HepG2 (cell line): ENCODE results near the gene SLC11A1. TPM values are rescaled to one million over a fixed set of nuclear protein-coding genes. Genes with fewer than 3 reads are reported as not detected.

ENCODE experiments used
- ATAC-seq: fragments of 200-7000 bp; cut with Tn5 transposase; 3 replicates; pipeline ENCODE4 v1.9.1; 2020; ENCODE audit warnings: mild to moderate bottlenecking, moderate library complexity
- BruUV-seq: library from RNA; stranded (reverse); fragments of 400-500 nt; replicated peaks from 2 replicates; lab custom pipeline; 2021; lab: Mats Ljungman, UMichigan
- CTCF ChIA-PET: fragments of 300-600 bp; formaldehyde crosslinking; extraction: SDS; loops from one replicate; lab custom pipeline; 2021; ENCODE audit warnings: low total read pairs, inconsistent platforms, low intra/inter-chr PET ratio; lab: Yijun Ruan, JAX
- POLR2A ChIA-PET: fragments of 350-600 bp; sonication (Branson Sonifier 250); formaldehyde crosslinking; loops from one replicate; lab custom pipeline; 2020; ENCODE audit warnings: antibody characterized with exemption, inconsistent platforms; lab: Yijun Ruan, JAX
- DNase-seq: peaks from one replicate; pipeline ENCODE4 v3.0.0-alpha.2; 2015; ENCODE audit warnings: low spot score
- FAIRE-seq: peaks from 3 replicates; lab custom pipeline; 2011; peaks lifted over from hg19 to GRCh38; lab: Jason Lieb, UNC
- H2AFZ ChIP-seq: one replicate; pipeline ENCODE4 v1.6.1; 2011; ENCODE audit warnings: low read length, inconsistent platforms
- H3K27ac ChIP-seq: fragments of 300-600 bp; 3 replicates; pipeline ENCODE4 v1.8.0; 2011; ENCODE audit warnings: mixed run types, mild to moderate bottlenecking, mixed read lengths, low read length, inconsistent platforms; ENCODE audit not compliant: insufficient read depth; ENCODE audit errors: extremely low read length
- H3K27me3 ChIP-seq, 2 experiments: fragments of 200-600 bp in 1 of 2; 2 replicates in 1 of 2; 3 replicates in 1 of 2; pipeline versions ENCODE4 v1.6.0 to v1.8.0; 2011; ENCODE audit warnings: low read length in 2 of 2, mild to moderate bottlenecking in 2 of 2, moderate library complexity in 2 of 2, inconsistent platforms in 1 of 2; ENCODE audit not compliant: insufficient read depth in 2 of 2, control insufficient read depth in 1 of 2
- H3K36me3 ChIP-seq, 2 experiments: fragments of 200-600 bp in 1 of 2; replicated peaks in 1 of 2; 2 replicates in 1 of 2; 3 replicates in 1 of 2; pipeline versions ENCODE4 v1.5.1 to v1.8.0; 2011; ENCODE audit warnings: low read length in 2 of 2, inconsistent platforms in 1 of 2; ENCODE audit not compliant: insufficient read depth in 2 of 2, control insufficient read depth in 1 of 2
- H3K4me1 ChIP-seq: 2 replicates; pipeline ENCODE4 v1.5.1; 2012; ENCODE audit warnings: low read length, inconsistent platforms; ENCODE audit not compliant: insufficient read depth
- H3K4me2 ChIP-seq: 2 replicates; pipeline ENCODE4 v1.6.0; 2011; ENCODE audit warnings: low read depth, low read length, inconsistent platforms
- H3K4me3 ChIP-seq, 3 experiments: fragments of 200-600 bp in 1 of 3; sonication (generic), shearing (Covaris generic) in 1 of 3; replicated peaks in 1 of 3; 2 replicates each; pipeline ENCODE4 v1.5.1; 2011 to 2016; ENCODE audit warnings: low read length in 3 of 3, inconsistent platforms in 2 of 3, low read depth in 2 of 3, mild to moderate bottlenecking in 2 of 3, control low read depth in 1 of 3, mixed read lengths in 1 of 3; ENCODE audit not compliant: insufficient read depth in 1 of 3
- H3K79me2 ChIP-seq: one replicate; pipeline ENCODE4 v1.6.1; 2011; ENCODE audit warnings: low read length, inconsistent platforms; ENCODE audit not compliant: insufficient read depth
- H3K9ac ChIP-seq: 2 replicates; pipeline ENCODE4 v1.6.0; 2011; ENCODE audit warnings: mild to moderate bottlenecking, low read depth, low read length, inconsistent platforms; ENCODE audit not compliant: insufficient read depth
- H3K9me3 ChIP-seq: 2 replicates; pipeline ENCODE4 v1.5.1; 2012; ENCODE audit warnings: mild to moderate bottlenecking, low read length
- H4K20me1 ChIP-seq: 2 replicates; pipeline ENCODE4 v1.6.0; 2011; ENCODE audit warnings: inconsistent platforms, mild to moderate bottlenecking, low read length, moderate library complexity; ENCODE audit not compliant: insufficient read depth
- KLF15 ChIP-seq: sonication (generic); formaldehyde crosslinking; IDR thresholded peaks from 2 replicates; pipeline ENCODE4 v1.8.1; 2023; ENCODE audit warnings: borderline replicate concordance, mild to moderate bottlenecking, inconsistent platforms, missing genetic modification reagents, mixed read lengths
- LRRFIP1 ChIP-seq: sonication (generic); formaldehyde crosslinking; conservative IDR thresholded peaks from 2 replicates; pipeline ENCODE4 v1.4.0; 2020; ENCODE audit warnings: missing genetic modification reagents
- NRL ChIP-seq: sonication (generic); formaldehyde crosslinking; IDR thresholded peaks from 2 replicates; pipeline ENCODE4 v1.5.0; 2020; ENCODE audit warnings: missing genetic modification reagents, mild to moderate bottlenecking, moderate library complexity, borderline replicate concordance
- SKI ChIP-seq: fragments of 450-650 bp; IDR thresholded peaks from one replicate; pipeline ENCODE4 v1.6.1; 2018; ENCODE audit warnings: mild to moderate bottlenecking; ENCODE audit not compliant: partially characterized antibody
- STAT5B ChIP-seq: sonication (generic); formaldehyde crosslinking; IDR thresholded peaks from 2 replicates; pipeline ENCODE4 v1.4.0; 2020; ENCODE audit warnings: missing genetic modification reagents
- TBL1XR1 ChIP-seq: fragments of 150-350 bp; IDR thresholded peaks from 2 replicates; pipeline ENCODE4 v1.6.1; 2014; ENCODE audit warnings: borderline replicate concordance, low read length; ENCODE audit not compliant: partially characterized antibody
- ZBTB34 ChIP-seq: sonication (generic); formaldehyde crosslinking; IDR thresholded peaks from 2 replicates; pipeline ENCODE4 v1.8.0; 2022; ENCODE audit warnings: mild to moderate bottlenecking, missing genetic modification reagents
- ZFP91 ChIP-seq: sonication (generic); formaldehyde crosslinking; IDR thresholded peaks from 2 replicates; pipeline ENCODE4 v1.9.0; 2022; ENCODE audit warnings: missing genetic modification reagents, mild to moderate bottlenecking, borderline replicate concordance
- ZFYVE20 ChIP-seq: sonication (generic); formaldehyde crosslinking; IDR thresholded peaks from 2 replicates; pipeline ENCODE4 v1.8.0; 2023; ENCODE audit warnings: low read depth, mild to moderate bottlenecking, moderate library complexity, missing genetic modification reagents, borderline replicate concordance
- ZNF282 ChIP-seq: fragments of 450-650 bp; IDR thresholded peaks from 2 replicates; pipeline ENCODE4 v1.6.1; 2018; ENCODE audit not compliant: partially characterized antibody
- ZNF335 ChIP-seq: sonication (generic); formaldehyde crosslinking; IDR thresholded peaks from 2 replicates; pipeline ENCODE4 v1.4.0; 2020; ENCODE audit warnings: missing genetic modification reagents
- ZNF512 ChIP-seq: sonication (generic); formaldehyde crosslinking; IDR thresholded peaks from 2 replicates; pipeline ENCODE4 v1.4.0; 2020; ENCODE audit warnings: mild to moderate bottlenecking, missing genetic modification reagents
- ZNF720 ChIP-seq: sonication (generic); formaldehyde crosslinking; IDR thresholded peaks from 2 replicates; pipeline ENCODE4 v1.4.0; 2020; ENCODE audit warnings: missing genetic modification reagents
- WGBS: methylation state at CpG from one replicate; pipeline ENCODE4 v1.1.6; 2017; ENCODE audit warnings: low lambda C conversion rate; 5-methylcytosine and 5-hydroxymethylcytosine counted together
- in situ Hi-C: cut with HindIII; loops from 2 replicates; pipeline ENCODE4 v1.10.0; 2017; ENCODE audit warnings: low pct_unique_long_range_greater_than_20kb; ENCODE audit not compliant: extremely low pct_ligation_motif_present
- intact Hi-C: fragments of 100-400 bp; cut with micrococcal nuclease; formaldehyde crosslinking; loops from one replicate; pipeline ENCODE4 v1.10.0; 2022; ENCODE audit not compliant: unreplicated experiment
- polyA plus RNA-seq, 8 experiments: library from polyadenylated mRNA; depleted of rRNA in 3 of 8; stranded (reverse) in 7 of 8; unstranded in 1 of 8; fragments of >200 nt; fragmentation: Illumina TruSeq in 4 of 8; extraction: Trizol in 4 of 8; gene quantifications; 2 replicates each; pipeline versions ENCODE4 v1.2.1 to v1.2.3, GENCODE V29; 2011 to 2016; ENCODE audit warnings: low read depth in 4 of 8, missing spikeins in 1 of 8, mixed read lengths in 1 of 8; ENCODE audit not compliant: insufficient read depth in 1 of 8
- total RNA-seq, 5 experiments: library from RNA; depleted of rRNA; stranded (reverse); fragments of >200 nt; fragmentation: Illumina TruSeq; extraction: Trizol; gene quantifications; 2 replicates each; pipeline ENCODE4 v1.2.3, GENCODE V29; 2016; ENCODE audit warnings: low read depth in 1 of 5

Gene SLC11A1
- total and polyA plus RNA-seq, 2 of the 13 experiments (the other 11 are each of a cell fraction or from before 2014, with no cell fraction given): 0.33 to 2.3 TPM

GRCh38 chr2:218332920-218333645, 49.0 kb upstream of the SLC11A1 start (continued):
- TF ChIP-seq ZNF512 (CRISPR knock-in tag): no peak
- TF ChIP-seq ZNF282: no peak
- TF ChIP-seq KLF15 (CRISPR knock-in tag): no peak
- TF ChIP-seq ZFP91: no peak
- TF ChIP-seq ZFYVE20: no peak

GRCh38 chr2:218334531-218334930, 47.5 kb upstream of the SLC11A1 start:
- in situ Hi-C loops: no loop called here
- Histone ChIP-seq H3K4me2 (no peak overlapping the region), H3K36me3 (0 out of 5 replicates have a peak, but pooled peaks cover 0 to 3% of the 10 kb centered on the region in 2 experiments), H3K79me2 (peaks cover 3% of the 10 kb centered on the region), H3K4me3 (no peak overlapping the region), H3K9me3 (no peaks in the 10 kb centered on the region), H3K27me3 (no peaks in the 10 kb centered on the region), H3K9ac (no peak overlapping the region), H4K20me1 (no peaks in the 10 kb centered on the region), H2AFZ (no peak overlapping the region), H3K27ac (no peak overlapping the region), H3K4me1 (peaks cover 27% of the 10 kb centered on the region)
- 94% methylated on average over 3 of the region's 3 CpGs for WGBS
- no peak for FAIRE-seq
- POLR2A ChIA-PET: interaction anchor here (3.9 kb wide), 1 partner anchor 11 kb away, joined by 15 read pairs; no protein-coding TSS in a partner anchor
- no peak for DNase-seq
- CTCF ChIA-PET: no interaction called here
- ATAC-seq: no peak
- BruUV-seq: no TSS peak
- intact Hi-C loops: no loop called here
- TF ChIP-seq ZNF335 (CRISPR knock-in tag) (no peak), TBL1XR1 (no peak), ZBTB34 (CRISPR knock-in tag) (no peak), SKI (no peak), NRL (CRISPR knock-in tag) (no peak), ZNF720 (CRISPR knock-in tag) (no peak), LRRFIP1 (CRISPR knock-in tag) (no peak), STAT5B (CRISPR knock-in tag) (no peak)
